Stimulated activated CD4-positive, alpha-beta T cell treated with anti-CD3 and anti-CD28 coated beads, Interleukin-1b, Interleukin-23, amount 100 ng/mL, for 4 hours (primary cell): Measurements from ENCODE around the gene DAGLA.
A peak's percentile ranks its signal among the peaks of the same experiment; 100 is the strongest.

Experiments used
- DNase-seq, 2 donors: peaks; one replicate each; pipeline ENCODE4 v3.0.0-alpha.2; 2020; ENCODE audit warnings: low read depth in 2 of 2

The DAGLA gene

DNA sequence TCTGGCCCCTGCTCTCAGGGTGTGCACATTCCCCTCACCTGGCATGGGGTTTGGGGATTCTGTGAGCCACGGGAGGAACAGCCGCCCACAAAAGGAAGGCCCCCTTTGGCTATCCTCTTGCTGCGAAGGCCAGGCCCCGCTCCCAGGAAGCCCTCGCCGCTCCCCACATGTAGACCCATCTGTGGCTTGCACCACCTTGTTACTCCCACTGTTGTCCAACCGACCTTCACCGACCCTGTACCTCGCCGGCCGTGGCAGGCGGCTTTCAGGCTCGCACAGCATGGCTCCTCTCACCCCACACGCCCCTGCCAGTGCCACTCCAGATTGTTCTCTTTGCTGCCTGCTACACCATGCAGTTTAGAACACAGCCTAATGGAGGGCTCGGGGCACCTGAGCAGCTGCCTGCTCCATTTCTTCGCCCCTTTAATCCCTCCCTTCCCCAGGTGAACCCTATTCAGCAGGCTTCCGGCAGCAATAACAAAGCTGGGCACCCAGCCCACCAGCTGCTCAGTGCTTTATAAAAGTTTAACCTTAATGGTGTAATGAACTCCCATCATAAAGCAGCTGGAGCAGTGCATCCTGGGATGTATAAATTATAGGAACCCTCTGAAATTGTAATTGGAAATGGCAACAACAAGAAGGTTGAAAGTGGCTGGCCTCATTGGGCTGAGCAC, 10.7 kb downstream of the DAGLA start:
- DNase-seq, result no peak

DNA sequence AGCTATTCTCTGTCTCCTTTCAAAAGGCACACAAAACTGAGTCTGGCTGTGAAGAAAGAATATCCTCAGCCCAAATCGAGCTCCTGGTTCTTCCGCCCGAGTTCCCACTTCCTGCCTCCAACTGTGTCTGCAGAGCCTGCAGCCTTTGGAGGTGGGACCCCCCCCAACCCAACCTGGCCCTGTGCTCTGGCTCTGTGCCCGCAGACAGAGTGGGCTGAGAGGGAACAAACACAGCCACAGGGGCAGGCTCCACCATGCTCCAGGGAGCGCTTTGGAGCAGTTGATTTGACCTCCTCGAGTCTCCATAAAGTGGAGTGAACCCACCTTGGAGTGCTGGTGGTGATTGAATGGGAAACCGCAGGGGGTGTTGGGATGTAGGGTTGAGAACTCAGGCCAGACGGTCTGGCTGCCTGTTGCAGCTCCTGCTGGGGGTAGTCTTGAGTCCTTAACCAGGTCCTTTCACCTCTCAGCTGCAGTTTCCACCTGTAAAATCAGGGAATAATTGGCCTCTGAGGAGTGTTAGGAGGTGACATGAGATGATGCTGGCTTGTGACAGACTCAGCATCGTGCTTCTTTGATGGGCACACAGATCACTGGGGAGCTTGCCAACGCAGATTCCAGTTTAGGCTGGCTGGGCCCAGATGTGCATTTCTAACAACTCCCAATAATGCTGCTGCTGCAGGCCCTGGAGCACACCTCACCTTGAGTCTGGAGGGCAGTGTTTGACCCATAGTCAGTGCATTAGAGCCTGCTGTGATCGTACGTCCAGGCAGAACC, 11.4 kb downstream of the DAGLA start:
- DNase-seq, result no peak

DNA sequence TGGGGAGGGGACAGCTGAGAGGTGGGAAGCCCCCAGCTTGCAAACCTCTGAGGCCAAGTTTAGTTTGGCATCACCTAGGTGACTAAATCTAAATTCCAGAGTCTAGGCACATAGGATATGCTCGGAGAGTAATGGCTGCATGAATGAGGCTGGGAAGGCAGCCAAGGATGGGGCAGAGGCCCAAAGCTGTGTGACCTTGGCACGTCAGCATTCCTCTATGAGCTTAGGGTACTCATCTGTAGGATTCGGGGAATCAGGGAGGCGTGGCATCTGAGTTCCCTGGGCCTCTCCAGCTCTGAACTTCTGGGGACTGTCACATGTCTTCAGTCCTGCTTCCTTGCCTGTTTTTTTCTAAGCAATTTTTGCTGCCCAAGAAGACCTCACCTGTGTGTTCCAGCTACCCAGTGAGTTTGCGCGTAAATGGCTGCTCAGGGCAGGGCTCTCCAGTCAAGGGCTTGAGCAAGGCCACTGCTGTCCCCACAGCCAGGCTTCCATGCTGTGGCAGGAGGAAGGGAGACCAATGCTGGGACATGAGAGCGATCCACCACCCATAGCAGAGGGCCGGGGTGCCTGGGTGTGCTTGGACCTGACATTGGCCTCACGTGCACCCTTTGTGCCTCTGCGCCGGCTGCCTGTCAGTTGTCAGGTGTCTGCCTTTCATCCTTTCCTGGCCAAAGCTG, 13.9 kb downstream of the DAGLA start:
- no peak for DNase-seq

DNA sequence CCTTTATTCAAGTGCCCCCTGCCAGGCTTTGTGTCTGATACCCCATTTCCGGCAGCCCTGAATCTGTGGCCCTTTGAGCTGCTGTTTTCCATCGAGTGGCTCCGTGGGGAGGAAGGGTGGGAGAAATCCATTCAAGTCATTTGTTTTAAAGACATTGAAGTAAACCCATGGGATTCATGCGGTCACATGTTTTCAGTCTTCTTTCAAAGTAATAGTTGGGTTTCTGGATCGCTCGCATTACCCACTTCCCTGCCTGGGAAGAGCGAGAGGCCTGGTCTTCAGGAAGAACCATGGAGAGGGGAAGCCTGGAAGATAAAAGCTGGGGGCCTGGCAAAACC, 14.4 kb downstream of the DAGLA start:
- DNase-seq, result no peak

DNA sequence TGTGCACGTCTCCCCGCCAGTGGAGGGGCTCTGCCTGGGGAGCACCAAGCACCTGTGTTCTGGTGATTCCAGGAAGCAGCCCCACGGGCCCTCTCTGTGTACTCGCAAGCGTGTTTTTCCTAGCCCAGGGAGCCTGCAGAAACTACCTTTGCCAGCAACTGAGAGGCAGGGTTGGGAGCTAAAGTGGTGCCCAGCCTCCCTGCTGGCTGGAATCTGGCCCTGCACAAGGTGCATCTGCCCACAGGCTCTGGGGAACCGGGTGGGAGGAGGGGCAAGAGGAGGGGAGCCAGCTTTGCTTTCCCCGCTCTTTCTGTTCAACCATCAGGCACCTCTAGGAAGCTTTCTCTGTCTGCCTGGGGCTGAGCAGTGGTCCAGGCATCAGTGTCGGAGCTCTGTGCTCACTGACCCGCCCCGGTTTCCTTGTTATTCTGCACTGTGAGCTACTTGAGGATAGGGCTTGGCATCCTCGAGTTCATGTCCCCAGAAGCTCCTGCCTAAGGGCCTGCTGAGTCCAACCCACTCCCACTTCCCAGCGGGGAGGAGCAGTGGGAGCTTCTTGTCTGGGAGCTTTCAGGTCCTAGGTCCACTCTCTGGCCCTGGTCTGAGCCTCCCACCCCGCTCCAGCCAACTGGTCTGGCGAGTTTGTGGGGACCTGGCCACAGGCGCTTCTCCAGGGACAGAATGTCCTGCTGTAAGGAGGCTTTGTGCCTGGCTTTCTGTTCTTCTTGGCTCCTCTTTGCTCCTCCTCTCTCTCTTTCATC, 14.9 kb downstream of the DAGLA start:
- DNase-seq, result no peak

DNA sequence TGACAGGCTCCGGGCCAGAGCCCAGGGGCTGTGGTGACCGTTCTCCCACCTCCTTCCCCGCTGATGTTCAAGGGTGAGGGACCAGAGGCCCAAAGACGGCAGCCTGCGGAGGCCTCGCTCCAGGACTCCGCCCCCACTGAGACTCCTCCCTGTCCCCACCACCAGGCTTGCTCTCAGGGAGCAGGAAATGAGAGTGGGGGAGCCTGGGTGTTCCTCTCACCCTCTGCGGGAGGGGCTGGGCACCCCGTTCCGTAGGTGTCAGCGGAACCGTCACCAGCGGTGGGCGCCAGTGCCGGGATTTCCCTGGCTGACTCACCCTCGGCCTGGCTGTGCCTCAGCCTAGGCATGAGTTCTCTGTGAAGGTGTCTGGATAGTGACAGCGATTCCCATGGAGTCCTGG, 15.7 kb downstream of the DAGLA start:
- peak; percentile 85 to 92 for DNase-seq

DNA sequence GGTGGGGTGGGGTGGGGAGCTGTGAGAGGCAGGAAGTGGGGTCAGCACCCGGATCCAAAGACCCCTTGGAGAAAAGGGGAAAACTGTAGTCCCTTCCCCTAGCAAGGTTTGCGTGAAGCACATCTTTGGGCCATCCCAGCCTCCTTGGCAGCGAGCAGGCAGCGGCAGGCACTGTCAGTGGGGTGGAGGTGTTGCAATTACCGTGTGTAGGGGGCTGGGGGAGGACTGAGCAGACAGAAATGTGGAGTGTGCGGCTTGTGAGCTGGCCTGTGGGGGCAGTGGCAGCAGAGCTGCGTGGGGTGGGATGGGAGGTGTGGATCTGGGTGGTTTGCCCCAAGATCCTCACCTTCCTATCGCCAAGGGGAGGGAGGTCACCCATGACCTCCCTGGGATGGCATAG, 16.4 kb downstream of the DAGLA start:
- no peak for DNase-seq

DNA sequence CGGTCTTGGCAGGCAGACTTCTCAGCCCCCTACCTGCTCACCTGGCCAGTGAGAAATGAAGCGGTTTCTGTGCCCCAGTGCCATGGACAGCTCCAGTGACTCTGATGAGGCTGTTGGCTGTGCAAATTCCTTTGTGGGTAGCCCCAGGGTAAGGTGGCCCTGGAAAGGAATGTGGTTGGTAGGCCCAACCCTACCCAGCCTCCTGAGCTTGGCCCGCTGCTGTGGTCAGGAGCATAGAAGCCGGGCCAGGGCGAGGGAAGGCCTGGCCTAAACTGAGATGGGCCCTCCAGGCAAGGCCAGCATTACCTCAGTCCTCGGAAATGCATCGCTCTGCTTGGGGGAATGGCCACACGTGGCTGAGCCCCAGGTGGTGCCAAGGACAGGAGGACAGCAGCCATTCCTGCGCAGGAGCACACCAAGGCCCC, 16.9 kb downstream of the DAGLA start:
- no peak for DNase-seq

DNA sequence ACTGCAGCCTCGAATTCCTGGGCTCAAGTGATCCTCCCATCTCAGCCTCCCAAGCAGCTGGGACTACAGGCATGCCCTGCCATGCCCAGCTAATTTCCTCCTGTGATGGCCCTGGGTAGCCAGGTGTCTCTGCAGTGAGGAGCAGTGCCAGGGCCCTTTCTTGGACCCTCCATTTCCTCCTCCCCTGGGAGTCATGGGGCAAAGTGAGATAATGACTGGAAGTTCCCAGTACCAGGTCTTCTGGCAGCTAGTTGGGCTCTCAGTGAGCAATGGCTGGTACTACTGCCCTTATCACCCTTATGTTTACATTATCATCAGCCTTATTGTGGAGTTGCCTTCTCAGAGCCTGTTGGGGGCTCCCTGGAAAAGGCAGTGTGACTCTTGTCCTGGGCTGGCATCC, 17.6 kb downstream of the DAGLA start:
- DNase-seq, result no peak

DNA sequence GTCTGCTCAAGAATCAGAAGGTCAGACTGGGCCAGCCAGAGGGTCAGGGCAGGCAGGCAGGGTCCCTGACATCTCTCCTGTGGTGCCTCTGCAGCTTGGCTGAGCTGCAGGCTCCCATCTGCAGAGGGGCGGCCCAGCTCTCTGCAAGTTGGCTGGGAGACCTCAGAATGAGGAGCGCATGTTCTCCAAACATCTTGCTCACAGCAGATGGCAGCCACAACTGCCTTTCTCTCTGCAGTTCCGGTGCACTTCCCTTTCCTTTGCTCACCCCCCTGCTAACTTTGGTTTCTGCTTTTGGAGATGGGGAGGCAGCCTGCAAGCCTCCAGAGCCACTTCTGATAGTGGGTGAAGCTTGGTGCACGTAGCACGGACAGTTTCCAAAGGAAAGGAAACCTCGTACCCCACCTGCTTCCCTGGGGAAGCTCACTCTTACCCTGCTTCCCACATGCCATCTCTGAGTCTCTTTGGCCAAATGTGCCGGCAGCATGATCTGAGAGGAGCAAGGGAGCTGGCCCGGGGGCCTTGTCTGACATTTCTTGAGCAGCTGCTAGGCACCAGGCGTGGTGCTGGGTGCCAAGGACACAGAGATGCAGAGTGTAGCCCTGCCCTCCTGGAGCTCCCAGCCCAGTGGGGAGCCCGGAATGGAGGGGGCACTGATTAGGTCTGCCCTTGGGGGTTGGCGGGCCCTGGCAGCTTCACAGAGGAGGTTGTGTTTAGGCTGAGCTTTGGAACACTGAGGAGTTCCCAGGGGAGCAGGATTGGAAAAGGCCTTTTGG, 18.2 kb downstream of the DAGLA start:
- no peak for DNase-seq

DNA sequence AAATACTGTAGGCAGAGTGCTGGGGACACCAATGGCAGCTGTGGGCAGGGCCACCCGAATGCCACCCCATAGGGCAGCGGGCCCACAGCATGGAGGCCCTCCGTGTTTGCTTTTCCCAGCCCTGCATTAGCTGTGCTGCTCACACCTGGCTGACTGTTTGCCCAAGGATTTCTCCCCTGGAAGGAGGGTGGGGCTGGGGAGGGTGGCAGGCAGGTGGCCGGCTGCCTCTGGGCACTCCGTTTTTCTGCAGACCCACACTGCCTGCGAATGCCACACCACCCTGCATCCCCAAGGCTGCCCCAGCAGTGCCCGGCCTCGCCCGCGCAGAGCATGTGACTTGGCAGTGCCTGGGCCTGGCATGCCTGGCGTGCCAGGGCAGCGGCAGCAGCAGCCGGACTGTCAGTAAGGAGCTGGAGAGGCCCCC, 19.6 kb downstream of the DAGLA start:
- no peak for DNase-seq

DNA sequence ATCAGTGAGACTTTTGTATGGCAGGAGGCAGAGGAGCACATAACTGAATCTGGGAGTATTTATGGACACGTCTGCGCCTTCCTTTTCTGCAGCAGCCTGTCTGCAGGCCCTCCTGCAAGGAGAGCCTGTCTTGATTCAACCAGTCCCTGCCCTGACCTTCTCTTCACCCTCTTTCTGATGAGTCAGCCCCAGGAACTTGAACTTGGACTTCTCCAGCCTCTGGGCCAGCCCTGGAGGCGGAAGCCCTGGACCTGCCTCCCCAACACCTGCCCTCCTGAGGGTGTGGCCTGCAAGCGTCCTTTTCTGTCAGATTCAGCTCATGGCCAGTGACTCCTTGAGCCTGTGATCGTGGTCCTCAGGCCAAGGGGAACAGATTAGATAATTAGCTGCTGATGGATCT, 20.0 kb downstream of the DAGLA start:
- DNase-seq, result no peak

DNA sequence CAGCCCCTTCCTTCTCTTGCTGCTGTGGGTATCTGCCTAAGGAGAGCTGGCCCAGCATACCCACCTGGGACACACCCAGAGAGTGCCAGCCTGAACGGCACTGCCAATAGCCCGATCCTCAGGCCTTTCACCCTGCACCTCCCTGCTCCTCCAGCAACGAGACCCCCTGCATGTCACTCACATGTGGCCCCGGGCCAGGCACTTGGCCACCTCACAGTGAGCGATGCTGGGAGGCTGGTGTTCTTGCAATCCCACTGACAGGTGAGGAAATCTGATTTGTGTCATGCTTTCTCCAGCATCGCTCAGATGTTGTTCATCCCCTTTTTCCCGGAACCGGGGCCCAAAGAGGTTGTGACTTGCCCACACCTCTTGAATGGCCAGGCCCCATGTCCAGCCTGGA, 20.5 kb downstream of the DAGLA start:
- DNase-seq, result no peak

DNA sequence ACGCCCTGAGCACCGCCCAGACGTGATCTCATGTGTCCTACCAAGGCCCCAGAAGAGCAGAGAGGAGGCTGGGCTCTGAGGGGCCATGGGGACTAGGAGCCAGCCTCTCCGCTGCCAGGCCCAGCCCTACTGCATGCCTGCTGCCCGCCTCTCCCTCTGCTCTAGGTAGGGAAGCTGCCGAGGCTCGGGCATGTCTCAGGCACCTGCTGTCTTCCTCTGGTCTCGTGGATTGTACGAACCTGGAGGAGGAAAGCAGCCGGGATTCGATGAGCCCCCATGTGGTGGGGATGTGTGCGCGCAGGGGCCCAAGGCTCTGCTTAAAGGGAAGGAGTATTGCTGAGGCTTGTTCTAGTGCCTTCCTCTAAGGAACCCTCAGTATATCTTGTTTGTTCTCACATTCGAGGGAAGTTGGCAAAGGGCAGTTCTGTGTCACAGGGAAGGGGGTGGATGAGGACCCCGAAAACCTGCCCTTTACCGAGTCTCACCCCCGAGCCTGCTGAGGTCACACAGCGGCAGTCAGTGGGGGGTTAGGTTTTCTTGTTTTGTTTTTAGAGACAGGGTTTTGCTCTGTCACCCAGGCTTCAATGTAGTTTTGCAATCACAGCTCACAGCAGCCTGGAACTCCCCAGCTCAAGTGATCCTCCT, 21.2 kb downstream of the DAGLA start:
- no peak for DNase-seq

DNA sequence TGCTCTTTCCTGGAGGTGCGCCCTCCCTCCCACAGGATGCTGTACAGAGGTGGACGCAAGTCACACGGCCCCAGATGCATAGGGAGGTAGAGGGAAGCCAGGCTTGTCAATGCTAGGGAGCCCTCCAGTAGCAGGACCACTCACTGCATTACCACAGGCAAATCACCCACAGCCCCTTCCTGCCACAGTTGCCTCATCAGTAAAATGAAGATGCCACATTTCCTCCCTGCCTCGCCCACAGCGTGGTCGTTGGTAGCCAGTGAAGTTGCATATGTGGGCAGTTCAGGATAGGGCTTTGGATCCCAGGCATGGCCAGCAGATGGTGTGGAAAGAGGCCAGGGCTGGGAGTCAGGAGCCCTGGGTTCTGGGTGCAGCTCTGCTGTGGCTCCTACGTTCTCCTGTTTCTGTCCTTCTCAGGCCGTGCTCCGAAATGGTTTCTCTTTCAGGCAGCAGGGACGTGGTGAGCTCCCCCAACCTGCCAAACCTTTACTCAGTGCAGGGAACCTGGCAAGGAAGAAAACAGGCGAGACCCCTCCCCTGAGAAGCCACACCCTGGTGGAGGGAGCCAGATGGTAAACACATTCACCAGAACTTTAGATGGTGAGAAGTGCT, 22.6 kb downstream of the DAGLA start:
- no peak for DNase-seq

DNA sequence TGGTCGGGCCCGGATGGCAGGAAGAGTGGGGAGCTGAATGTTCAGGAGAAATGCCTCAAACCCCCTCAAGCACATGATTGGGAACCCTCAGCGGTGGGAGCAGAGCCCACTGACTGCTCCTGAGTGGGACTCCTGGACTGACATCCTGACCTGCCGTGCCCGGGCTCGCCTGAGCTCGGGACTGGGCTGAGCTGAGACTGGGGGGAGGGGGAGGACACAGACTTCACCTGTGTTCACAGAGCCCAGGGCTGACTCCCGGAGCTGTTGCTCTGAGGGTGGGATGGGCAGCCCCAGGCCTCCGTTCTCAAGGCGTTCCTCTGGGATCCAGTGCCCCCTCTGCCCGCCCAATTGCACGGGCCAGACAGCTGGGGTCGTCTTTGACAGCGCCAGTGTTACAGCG, 24.6 kb downstream of the DAGLA start:
- DNase-seq, result no peak

DNA sequence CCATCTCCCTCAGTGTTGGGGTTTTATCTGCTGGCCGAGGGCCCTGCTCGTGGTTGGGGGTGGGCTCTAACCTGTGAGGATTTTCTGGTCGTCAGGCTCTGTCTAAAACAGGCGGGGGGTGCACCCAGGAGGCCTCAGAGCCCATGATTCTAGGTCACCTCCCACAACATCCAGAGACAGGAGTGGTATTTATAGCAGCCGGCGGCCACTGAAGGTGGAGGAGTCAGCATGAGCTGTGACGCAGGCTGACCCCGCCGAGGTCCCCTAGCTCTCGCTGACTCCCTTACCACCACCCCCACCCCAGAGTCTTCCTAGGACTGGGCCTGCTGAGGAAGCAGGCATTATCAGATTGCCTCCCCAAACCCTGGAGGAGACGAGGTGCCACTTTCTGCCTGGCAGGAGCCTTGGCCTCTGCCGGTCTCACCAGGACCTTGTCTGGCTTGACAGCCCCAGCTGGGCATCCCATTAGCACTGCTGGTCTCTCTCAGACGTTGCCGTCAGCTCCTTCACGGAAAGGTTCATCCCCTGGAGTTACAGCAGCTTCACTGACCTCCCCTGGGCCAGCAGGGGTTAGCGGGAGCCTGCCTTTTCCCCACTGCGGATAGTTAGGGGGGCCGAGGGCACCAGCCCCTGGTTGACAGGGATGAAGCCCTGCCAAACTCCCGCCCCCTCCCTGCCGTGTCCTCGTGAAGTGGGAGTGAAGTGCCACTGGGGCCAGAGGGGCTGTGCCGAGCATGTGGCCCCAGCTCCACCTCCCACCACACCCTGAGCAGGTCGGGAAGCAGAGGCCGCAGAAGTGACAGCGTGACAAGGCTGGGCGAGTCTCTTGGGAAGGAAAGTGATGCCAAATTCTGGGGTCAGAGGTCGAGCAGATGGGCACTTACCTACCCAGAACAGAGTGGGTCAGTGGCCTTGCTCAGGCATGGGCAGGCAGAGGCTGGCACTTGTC, 26.5 kb downstream of the DAGLA start:
- DNase-seq, result no peak

DNA sequence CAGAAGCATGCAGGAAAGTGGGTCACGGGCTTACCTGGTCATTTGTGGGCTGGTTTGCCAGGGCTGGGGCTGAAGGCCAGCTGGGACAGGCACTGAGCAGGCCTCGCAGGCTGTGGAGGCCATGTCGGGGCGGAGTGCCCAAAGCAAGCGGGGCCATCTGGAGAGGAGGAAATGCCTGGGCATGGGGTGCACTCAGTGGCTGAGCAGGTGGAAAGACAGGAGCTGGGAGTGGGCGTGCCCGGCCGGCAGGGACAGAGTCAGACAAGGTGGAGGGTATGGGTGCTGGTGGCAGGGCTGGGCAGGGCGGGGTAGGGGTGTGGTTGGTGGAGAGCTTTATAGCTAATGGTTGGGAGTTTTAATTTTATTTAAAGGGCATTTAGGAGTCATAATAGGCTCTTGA, 27.4 kb downstream of the DAGLA start:
- no peak for DNase-seq

DNA sequence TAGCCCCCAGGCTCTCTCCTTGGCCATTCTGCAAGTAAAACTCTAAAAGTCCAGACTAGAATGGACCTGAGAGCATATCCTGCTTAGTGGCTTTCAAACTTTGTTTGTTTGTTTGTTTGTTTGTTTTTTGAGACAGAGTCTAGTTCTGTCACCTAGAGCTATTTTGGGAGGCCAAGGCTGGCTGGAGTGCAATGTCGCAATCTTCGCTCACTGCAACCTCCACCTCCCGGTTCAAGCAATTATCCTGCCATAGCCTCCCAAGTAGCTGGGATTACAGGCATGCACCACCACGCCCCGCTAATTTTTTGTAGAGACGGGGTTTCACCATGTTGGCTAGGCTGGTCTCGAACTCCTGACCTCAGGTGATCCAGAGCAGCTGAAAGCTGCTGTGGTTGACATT, 28.9 kb downstream of the DAGLA start:
- DNase-seq, result no peak

DNA sequence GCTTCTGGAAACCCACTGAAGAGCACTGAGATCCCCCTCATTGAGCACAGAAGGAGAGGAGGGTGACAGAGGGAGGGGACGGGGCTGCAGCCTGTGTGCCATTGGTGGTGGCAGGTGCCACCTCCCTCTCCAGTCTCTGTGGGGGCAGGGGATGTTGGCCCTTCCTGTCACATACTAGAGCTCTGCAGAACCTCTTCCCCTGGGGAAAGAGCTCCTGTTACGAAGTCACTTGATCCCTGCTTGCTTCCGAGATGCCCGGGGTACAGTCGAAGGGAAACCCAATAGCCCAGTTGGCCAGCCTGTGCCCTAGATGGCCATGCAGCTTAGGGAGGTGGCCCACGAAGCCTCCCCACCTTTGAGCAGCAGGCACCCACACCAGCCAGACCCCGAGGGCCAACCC, 29.4 kb downstream of the DAGLA start:
- no peak for DNase-seq
